Right kidney (tissue), 1 donor: ENCODE results near the gene CMIP.

Experiments used
- DNase-seq: peaks from one replicate; pipeline ENCODE4 v3.0.0-alpha.2; 2016

The CMIP gene

GRCh38 chr16:81446907-81447268 is 2.3 kb downstream of the CMIP start:
- DNase-seq = peak; percentile 45

- peak; percentile 50 for DNase-seq
These were observed 2.9 kb downstream of the CMIP start for GRCh38 chr16:81447383-81448101.

GRCh38 chr16:81448154-81449131 is 3.8 kb downstream of the CMIP start:
- DNase-seq = no peak

- DNase-seq = no peak
These were observed 4.6 kb downstream of the CMIP start for GRCh38 chr16:81449241-81449640.

- DNase-seq = no peak
These were observed 5.4 kb downstream of the CMIP start for GRCh38 chr16:81449899-81450608.

- no peak for DNase-seq
These were observed 6.3 kb downstream of the CMIP start for GRCh38 chr16:81450783-81451491.

- no peak for DNase-seq
These were observed 7.4 kb downstream of the CMIP start for GRCh38 chr16:81451753-81452680.

GRCh38 chr16:81453091-81453728 is 8.6 kb downstream of the CMIP start:
- DNase-seq = no peak

- no peak for DNase-seq
These were observed 9.4 kb downstream of the CMIP start for GRCh38 chr16:81454044-81454443.

- DNase-seq = no peak
These were observed 10.4 kb downstream of the CMIP start for GRCh38 chr16:81455006-81455405.

- no peak for DNase-seq
These were observed 11.3 kb downstream of the CMIP start for GRCh38 chr16:81455720-81456494.

GRCh38 chr16:81456523-81457325 is 12.1 kb downstream of the CMIP start:
- no peak for DNase-seq

- no peak for DNase-seq
These were observed 12.9 kb downstream of the CMIP start for GRCh38 chr16:81457326-81458133.

- DNase-seq = no peak
These were observed 13.6 kb downstream of the CMIP start for GRCh38 chr16:81458149-81458669.

- DNase-seq = no peak
These were observed 14.4 kb downstream of the CMIP start for GRCh38 chr16:81458827-81459598.

GRCh38 chr16:81460075-81460474 is 15.5 kb downstream of the CMIP start:
- no peak for DNase-seq

GRCh38 chr16:81461243-81461642 is 16.6 kb downstream of the CMIP start:
- no peak for DNase-seq
